Stimulated activated naive CD4-positive, alpha-beta T cell (primary cell): ENCODE results near the gene RNF128.
"Not testable (repeated sequence)": the region's sequence is repeated elsewhere in the genome, so short reads cannot be mapped to it uniquely, and the experiment has no call there.

Experiments used
- DNase-seq, 6 experiments: peaks; one replicate each; lab custom pipeline; 2025; lab: John Stamatoyannopoulos, UW

The RNF128 gene

GRCh38 chrX:106742805-106743204, 16.3 kb downstream of the RNF128 start:
- DNase-seq = no peak

GRCh38 chrX:106748377-106748776, 21.9 kb downstream of the RNF128 start:
- DNase-seq = no peak

DNA sequence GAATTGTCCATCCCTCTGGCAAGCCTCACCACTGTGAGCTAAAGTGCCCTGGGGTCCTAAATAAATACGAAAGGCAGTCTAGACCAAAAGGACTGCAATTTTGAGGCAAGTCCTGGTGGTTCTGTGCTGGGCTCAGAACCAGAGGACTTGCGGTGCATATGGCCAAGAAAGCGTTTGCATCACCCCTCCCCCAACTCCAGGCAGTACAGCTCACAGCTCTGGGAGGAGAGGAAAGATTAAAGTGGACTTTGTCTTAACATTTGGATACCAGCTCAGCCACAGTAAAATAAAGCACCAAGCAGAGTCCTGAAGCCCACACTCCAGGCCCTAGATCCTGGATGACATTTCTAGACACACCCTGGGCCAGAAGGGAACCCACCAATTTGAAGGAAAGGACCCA, 24.9 kb downstream of the RNF128 start:
- DNase-seq = no peak

GRCh38 chrX:106752101-106752678, 25.7 kb downstream of the RNF128 start:
- DNase-seq = no peak

DNA sequence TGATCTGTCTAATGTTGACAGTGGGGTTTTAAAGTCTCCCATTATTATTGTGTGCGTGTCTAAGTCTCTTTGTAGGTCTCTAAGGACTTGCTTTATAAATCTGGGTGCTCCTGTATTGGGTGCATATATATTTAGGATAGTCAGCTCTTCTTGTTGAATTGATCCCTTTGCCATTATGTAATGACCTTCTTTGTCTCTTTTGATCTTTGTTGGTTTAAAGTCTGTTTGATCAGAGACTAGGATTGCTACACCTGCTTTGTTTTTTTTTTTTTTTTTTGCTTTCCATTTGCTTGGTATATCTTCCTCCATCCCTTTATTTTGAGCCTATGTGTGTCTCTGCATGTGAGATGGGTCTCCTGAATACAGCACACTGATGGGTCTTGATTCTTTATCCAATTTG, 42.8 kb downstream of the RNF128 start:
- not testable (repeated sequence) for DNase-seq

GRCh38 chrX:106774981-106775380, 48.5 kb downstream of the RNF128 start:
- DNase-seq = no peak

GRCh38 chrX:106780264-106780663, 53.8 kb downstream of the RNF128 start:
- no peak for DNase-seq

DNA sequence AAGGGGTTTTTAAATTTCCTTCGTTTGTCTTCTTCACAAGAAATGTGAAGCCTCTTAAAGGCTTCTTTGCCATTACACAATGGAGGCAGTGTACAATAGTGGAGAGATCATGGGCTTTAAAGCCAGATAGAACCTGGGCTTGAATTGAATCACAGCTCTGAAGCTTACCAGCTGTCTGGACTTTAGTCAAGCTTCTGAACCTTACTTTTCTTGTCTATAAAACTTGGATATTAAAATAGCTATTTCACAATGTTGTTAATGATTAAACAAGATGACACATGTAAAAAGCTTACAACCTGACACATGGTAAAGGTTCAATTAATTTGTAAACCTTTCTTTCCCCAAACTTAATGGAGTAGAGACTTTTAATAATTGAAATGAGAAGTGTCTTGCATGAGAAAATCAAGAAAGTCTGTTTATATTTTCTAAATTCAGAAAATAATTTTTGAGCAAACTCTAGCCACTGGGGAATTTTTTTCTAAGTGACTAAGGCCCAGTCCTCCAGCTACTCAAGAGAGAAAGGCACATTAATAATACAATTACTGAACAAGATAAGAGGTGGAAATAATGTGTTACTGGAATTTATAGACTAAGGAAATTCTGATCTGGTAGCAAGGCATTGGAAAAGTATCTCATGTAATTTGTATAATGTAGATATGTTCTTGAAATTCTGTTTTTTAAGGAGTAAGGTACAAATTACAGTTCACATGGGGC, 54.3 kb downstream of the RNF128 start:
- no peak for DNase-seq

- no peak for DNase-seq
These were observed 57.2 kb downstream of the RNF128 start for GRCh38 chrX:106783716-106784115.

GRCh38 chrX:106791495-106791894, 65.0 kb downstream of the RNF128 start:
- no peak for DNase-seq

- no peak for DNase-seq
These were observed 75.5 kb downstream of the RNF128 start for GRCh38 chrX:106802063-106802387.

DNA sequence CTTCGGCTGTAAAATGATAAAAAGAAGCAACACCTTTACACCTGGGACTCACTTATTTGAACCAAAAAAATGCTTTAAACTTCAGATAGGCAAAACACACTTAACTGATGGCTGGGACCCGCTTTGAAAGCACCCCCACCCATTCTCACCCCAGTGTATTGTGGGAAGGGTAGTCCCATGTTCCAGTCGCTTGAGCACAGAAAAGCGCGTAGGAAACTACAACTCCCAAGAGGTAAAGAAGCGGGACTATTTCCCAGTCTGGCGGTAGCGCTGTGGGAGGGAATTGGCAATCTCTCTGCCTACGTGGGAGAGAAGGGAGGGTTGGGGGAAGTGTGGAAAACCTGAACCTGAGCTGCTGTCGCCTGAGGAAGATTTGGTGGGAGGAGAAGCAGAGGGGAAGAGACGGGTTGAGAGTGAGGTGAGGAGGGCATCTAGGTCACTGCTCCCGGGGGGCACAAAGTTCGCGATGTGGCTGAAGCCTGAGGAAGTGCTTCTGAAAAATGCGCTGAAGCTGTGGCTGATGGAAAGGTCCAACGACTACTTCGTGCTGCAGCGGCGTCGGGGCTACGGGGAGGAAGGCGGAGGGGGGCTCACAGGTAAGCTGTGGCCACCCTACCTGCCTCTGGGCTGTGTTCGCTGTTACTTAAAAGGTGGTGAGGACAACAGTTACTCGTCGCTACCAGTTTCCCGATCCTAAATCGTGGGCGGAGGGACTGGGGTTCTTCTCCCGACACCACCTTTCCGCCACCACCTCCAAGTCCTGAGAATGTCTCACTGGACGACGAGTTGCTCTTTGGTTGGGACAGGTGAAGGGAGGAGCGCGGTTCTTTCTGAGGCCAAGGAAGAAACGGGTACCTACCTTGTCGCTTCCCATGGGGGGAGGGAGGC, 76.1 kb downstream of the RNF128 start, which contains the start of gene TBC1D8B:
Gene TBC1D8B (plus strand): TSS at position 286 of the 888 bp plus-strand sequence. CDS start 181 bp downstream, at position 467.
- DNase-seq = peak in 3 of 6 experiments; percentile 1 to 11 (median 4)

DNA sequence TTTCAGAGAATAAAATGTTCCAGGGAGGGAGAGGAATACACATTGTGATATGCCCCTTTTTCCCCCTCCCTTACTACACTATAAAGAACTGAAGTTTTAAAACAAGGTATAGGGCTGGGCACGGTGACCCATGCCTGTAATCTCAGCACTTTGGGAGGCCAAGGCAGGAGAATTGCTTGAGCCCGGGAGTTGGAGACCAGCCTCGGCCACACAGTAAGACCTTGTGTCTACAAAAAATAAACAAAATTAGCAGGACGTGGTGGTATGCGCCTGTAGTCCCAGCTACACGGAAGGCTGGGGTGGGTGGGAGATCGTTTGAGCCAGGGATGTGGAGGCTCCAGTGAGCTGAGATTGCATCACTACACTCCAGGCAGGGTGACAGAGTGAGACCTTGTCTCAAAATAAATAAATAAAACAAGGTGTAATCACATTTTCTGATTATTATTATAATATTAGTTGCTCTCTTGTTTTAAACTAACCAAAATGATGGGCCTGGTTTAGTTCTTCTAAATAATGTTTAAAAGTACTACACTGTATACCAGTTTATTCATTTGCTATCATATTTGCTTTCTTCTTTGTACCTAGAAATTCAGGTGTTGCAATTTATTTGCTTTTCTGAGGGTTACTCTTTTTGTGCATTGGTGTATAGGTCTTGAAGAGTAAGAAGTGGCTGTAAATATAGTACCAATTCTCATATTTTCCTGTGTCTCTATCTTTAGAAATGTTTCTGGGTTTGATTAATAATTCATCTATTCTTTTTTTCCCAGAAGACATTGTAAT, 84.8 kb downstream of the RNF128 start:
- DNase-seq = no peak

DNA sequence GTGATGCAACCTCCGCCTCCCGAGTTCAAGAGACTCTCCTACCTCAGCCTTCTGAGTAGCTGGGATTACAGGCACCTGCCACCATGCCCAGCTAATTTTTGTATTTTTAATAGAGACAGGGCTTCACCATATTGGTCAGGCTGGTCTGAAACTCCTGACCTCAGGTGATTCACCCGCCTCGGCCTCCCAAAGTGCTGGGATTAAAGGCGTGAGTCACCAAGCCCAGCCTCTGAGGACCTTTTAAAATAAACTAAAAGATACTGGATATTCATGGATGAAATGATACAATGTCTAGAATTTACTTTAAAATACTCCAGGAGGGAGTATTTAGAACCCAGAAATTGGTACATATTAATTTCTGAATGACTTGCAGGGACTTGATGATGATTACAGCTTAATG, 86.4 kb downstream of the RNF128 start:
- DNase-seq = not testable (repeated sequence)

DNA sequence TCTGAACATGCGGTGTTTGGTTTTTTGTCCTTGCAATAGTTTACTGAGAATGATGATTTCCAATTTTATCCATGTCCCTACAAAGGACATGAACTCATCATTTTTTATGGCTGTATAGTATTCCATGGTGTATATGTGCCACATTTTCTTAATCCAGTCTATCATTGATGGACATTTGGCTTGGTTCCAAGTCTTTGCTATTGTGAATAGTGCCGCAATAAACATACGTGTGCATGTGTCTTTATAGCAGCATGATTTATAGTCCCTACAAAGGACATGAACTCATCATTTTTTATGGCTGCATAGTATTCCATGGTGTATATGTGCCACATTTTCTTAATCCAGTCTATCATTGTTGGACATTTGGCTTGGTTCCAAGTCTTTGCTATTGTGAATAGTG, 87.6 kb downstream of the RNF128 start:
- DNase-seq = not testable (repeated sequence)
